Smooth muscle cell (in vitro differentiated cells): ENCODE data around the gene ATRNL1. TPM values are rescaled to one million over a fixed set of nuclear protein-coding genes. Genes with fewer than 3 reads are reported as not detected.

Experiments used
- DNase-seq: peaks from one replicate; lab custom pipeline; 2025; ENCODE audit not compliant: unreplicated experiment; lab: John Stamatoyannopoulos, UW
- H2AFZ ChIP-seq: fragments of 200-600 bp; sonication (generic); 2 replicates; pipeline ENCODE4 v1.6.0; 2016; ENCODE audit warnings: antibody characterized with exemption, low read depth, mild to moderate bottlenecking
- H3F3A ChIP-seq: fragments of 200-600 bp; sonication (generic); 2 replicates; pipeline ENCODE4 v1.6.0; 2017; ENCODE audit warnings: antibody characterized with exemption, low read depth
- H3K27ac ChIP-seq: fragments of 200-600 bp; sonication (generic); 2 replicates; pipeline ENCODE4 v1.5.1; 2016; ENCODE audit warnings: low read depth, mild to moderate bottlenecking
- H3K27me3 ChIP-seq: fragments of 200-600 bp; sonication (generic); 2 replicates; pipeline ENCODE4 v1.6.1; 2016; ENCODE audit warnings: low read depth, mild to moderate bottlenecking
- H3K36me3 ChIP-seq: fragments of 200-600 bp; sonication (generic); 2 replicates; pipeline ENCODE4 v1.5.1; 2016; ENCODE audit warnings: low read depth
- H3K4me1 ChIP-seq: fragments of 200-600 bp; sonication (generic); 2 replicates; pipeline ENCODE4 v1.5.1; 2016; ENCODE audit warnings: low read depth
- H3K4me2 ChIP-seq: fragments of 200-600 bp; sonication (generic); 2 replicates; pipeline ENCODE4 v1.6.0; 2016; ENCODE audit warnings: mild to moderate bottlenecking
- H3K4me3 ChIP-seq: fragments of 200-600 bp; sonication (generic); 2 replicates; pipeline ENCODE4 v1.5.1; 2016; ENCODE audit warnings: mild to moderate bottlenecking
- H3K79me2 ChIP-seq: fragments of 200-600 bp; sonication (generic); 2 replicates; pipeline ENCODE4 v1.6.0; 2016; ENCODE audit warnings: low read depth, mild to moderate bottlenecking
- H3K9ac ChIP-seq: fragments of 200-600 bp; sonication (generic); 2 replicates; pipeline ENCODE4 v1.6.0; 2016; ENCODE audit warnings: low read depth
- H3K9me3 ChIP-seq: fragments of 200-600 bp; sonication (generic); replicated peaks from 2 replicates; pipeline ENCODE4 v1.5.1; 2016; ENCODE audit warnings: low read depth
- H4K20me1 ChIP-seq: fragments of 200-600 bp; sonication (generic); 2 replicates; pipeline ENCODE4 v1.6.0; 2016; ENCODE audit warnings: low read depth
- WGBS: methylation state at CpG from one replicate; pipeline ENCODE4 v1.1.7; 2016; ENCODE audit warnings: low lambda C conversion rate; 5-methylcytosine and 5-hydroxymethylcytosine counted together
- polyA plus RNA-seq: library from polyadenylated mRNA; unstranded; fragments of >200 nt; fragmentation: Nextera tagmentation; extraction: Ambion mirVana; gene quantifications from 2 replicates; pipeline ENCODE4 v1.2.1, GENCODE V29; 2016
- total RNA-seq: library from RNA; depleted of rRNA; stranded (reverse); fragments of >200 nt; gene quantifications from 2 replicates; pipeline ENCODE4 v1.2.3, GENCODE V29; 2014
- TF ChIP-seq, protein P1 (sequence below): fragments of 200-600 bp; sonication (generic); IDR thresholded peaks from 2 replicates; pipeline ENCODE4 v1.5.1; 2017; ENCODE audit warnings: borderline replicate concordance, mild to moderate bottlenecking, antibody characterized with exemption; ENCODE audit not compliant: insufficient read depth, poor library complexity, severe bottlenecking

The ATRNL1 gene
- total and polyA plus RNA-seq, 2 experiments from 2014 or later: 2.7 to 14.9 TPM

DNA sequence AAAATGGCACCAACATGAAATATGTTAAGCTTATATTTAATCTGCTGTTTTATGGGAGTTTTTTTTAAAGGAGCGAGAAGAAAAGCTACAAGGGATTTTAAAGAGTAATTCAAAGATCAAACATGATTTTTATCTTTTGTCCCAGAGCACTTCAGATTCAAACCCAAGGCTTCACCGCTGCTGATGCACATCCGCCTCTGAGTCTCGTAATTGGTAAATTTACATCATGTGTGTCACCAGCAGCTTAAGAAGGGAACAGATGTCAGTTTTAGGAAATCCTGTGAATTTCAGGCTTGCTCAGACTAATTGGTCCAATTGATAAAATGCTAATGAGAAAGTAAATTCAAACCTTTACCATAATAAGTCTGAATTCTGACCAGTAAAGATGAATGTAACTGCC is 773.5 kb downstream of the ATRNL1 start:
- H3K9ac ChIP-seq: no peak overlapping the region
- H3K4me2 ChIP-seq: no peak overlapping the region
- H3K27ac ChIP-seq: no peak overlapping the region
- WGBS: 59% methylated on average over 4 of the region's 4 CpGs
- no peaks in the 10 kb centered on the region for H3K4me1 ChIP-seq
- H4K20me1 ChIP-seq: no peaks in the 10 kb centered on the region
- H3K4me3 ChIP-seq: no peak overlapping the region
- no peak overlapping the region for H2AFZ ChIP-seq
- no peaks in the 10 kb centered on the region for H3K27me3 ChIP-seq
- H3K9me3 ChIP-seq: no peaks in the 10 kb centered on the region
- TF ChIP-seq, protein P1, sequence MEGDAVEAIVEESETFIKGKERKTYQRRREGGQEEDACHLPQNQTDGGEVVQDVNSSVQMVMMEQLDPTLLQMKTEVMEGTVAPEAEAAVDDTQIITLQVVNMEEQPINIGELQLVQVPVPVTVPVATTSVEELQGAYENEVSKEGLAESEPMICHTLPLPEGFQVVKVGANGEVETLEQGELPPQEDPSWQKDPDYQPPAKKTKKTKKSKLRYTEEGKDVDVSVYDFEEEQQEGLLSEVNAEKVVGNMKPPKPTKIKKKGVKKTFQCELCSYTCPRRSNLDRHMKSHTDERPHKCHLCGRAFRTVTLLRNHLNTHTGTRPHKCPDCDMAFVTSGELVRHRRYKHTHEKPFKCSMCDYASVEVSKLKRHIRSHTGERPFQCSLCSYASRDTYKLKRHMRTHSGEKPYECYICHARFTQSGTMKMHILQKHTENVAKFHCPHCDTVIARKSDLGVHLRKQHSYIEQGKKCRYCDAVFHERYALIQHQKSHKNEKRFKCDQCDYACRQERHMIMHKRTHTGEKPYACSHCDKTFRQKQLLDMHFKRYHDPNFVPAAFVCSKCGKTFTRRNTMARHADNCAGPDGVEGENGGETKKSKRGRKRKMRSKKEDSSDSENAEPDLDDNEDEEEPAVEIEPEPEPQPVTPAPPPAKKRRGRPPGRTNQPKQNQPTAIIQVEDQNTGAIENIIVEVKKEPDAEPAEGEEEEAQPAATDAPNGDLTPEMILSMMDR: no peak
- DNase-seq: no peak
- H3F3A ChIP-seq: no peaks in the 10 kb centered on the region
- no peaks in the 10 kb centered on the region for H3K36me3 ChIP-seq
- H3K79me2 ChIP-seq: no peaks in the 10 kb centered on the region

DNA sequence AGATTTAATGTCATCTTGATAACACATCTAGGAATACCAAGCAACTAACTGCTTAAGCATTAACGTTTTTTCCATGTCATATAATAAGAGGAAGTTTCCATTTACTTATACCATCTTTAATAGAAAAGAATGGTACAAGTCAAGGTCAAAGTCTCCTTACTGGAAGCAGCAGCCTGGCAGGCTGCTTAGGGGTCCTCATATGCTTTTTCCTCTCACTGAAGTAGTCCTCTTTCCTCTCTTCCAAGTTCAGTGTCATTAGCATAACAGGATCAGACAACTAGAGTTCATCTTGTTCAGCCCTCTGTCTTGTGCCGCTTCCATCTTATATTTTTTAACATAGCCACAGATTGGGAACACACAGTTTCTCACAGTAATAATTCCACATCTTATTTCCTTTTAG is 774.1 kb downstream of the ATRNL1 start:
- H3K27me3 ChIP-seq: no peaks in the 10 kb centered on the region
- H2AFZ ChIP-seq: no peak overlapping the region
- H3K9ac ChIP-seq: no peak overlapping the region
- TF ChIP-seq, protein P1: no peak
- DNase-seq: no peak
- no peak overlapping the region for H3K27ac ChIP-seq
- H3K4me1 ChIP-seq: no peaks in the 10 kb centered on the region
- H3K4me3 ChIP-seq: no peak overlapping the region
- no peaks in the 10 kb centered on the region for H3K79me2 ChIP-seq
- no peaks in the 10 kb centered on the region for H3K36me3 ChIP-seq
- no peaks in the 10 kb centered on the region for H3K9me3 ChIP-seq
- no peaks in the 10 kb centered on the region for H4K20me1 ChIP-seq
- H3F3A ChIP-seq: no peaks in the 10 kb centered on the region
- 71% methylated on average over 2 of the region's 2 CpGs for WGBS
- no peak overlapping the region for H3K4me2 ChIP-seq

DNA sequence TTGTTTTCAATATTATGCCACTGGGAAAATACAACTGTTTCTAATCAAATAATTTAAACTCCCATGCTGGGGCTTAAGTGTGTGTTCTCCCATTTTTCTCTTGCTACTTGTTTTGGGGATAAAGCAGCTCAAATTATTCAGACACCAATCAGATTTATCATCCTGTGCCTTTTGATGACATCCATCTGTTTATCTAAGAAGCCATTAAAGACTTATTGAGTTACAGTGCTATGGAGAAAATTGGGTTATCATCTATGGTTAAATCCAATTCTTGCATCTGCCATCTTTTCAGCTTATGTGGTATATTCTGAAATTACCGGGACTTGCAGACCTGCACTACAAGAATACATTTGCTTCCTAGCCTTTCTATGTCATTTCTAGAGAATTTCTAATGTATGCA is 778.7 kb downstream of the ATRNL1 start:
- H3K9me3 ChIP-seq: no peaks in the 10 kb centered on the region
- 93% methylated on average over 1 of the region's 1 CpG for WGBS
- H4K20me1 ChIP-seq: no peaks in the 10 kb centered on the region
- H3K9ac ChIP-seq: no peak overlapping the region
- no peak overlapping the region for H3K4me3 ChIP-seq
- peaks cover 9% of the 10 kb centered on the region for H3K27me3 ChIP-seq
- H3F3A ChIP-seq: no peaks in the 10 kb centered on the region
- H2AFZ ChIP-seq: no peak overlapping the region
- no peak for DNase-seq
- H3K36me3 ChIP-seq: no peaks in the 10 kb centered on the region
- no peak overlapping the region for H3K27ac ChIP-seq
- no peak overlapping the region for H3K4me2 ChIP-seq
- no peaks in the 10 kb centered on the region for H3K79me2 ChIP-seq
- TF ChIP-seq, protein P1: no peak
- H3K4me1 ChIP-seq: no peaks in the 10 kb centered on the region

DNA sequence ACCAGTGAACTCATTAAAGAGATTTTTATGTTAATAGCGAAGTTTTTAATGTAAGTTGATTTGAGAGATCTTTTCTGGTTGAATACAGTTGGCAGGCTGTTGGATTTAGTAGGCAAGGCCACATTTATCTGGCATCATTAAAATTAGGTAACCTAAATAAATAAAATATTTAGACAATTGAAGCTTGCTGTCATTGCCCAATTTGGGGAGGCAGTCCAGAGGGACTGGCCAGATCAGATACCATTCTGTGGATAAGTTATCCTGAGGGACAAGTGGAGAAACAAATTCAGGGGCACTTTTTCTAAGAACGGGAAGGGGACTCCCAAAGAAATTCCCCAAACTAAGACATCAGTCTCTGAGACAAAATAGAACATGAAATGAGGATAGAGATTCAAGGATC is 782.0 kb downstream of the ATRNL1 start:
- Histone ChIP-seq H3K27me3 (peaks cover 9% of the 10 kb centered on the region), H4K20me1 (no peaks in the 10 kb centered on the region), H3K27ac (no peak overlapping the region), H3F3A (no peaks in the 10 kb centered on the region), H3K79me2 (no peaks in the 10 kb centered on the region), H3K9ac (no peak overlapping the region), H3K4me2 (no peak overlapping the region), H3K36me3 (no peaks in the 10 kb centered on the region), H3K4me3 (no peak overlapping the region), H2AFZ (no peak overlapping the region), H3K4me1 (no peaks in the 10 kb centered on the region), H3K9me3 (no peaks in the 10 kb centered on the region)
- no peak for DNase-seq
- WGBS: 91% methylated on average over 2 of the region's 2 CpGs
- TF ChIP-seq, protein P1: no peak
